Measurements from ENCODE around the gene IQCC. TPM values are rescaled to one million over a fixed set of nuclear protein-coding genes. Genes with fewer than 3 reads are reported as not detected.
"Not testable (repeated sequence)": the region's sequence is repeated elsewhere in the genome, so short reads cannot be mapped to it uniquely, and the experiment has no call there.

Gene IQCC
- 3.0 and 3.8 TPM in 2 replicates for total RNA-seq (2014; rRNA removed; shearing (Covaris generic))

- DNase-seq (ENCODE audit: low read depth) = peak; percentile 94
Observed at GRCh38 chr1:32205401-32206370, at the start of gene IQCC. TSS of gene IQCC (plus strand) at chr1:32205671. CDS start at chr1:32205682, 11 bp downstream.

GRCh38 chr1:32159189-32159588, 46.3 kb upstream of the IQCC start:
- no peak for DNase-seq (ENCODE audit: low read depth)

- DNase-seq (ENCODE audit: low read depth) = no peak
Observed at GRCh38 chr1:32163405-32163804, 42.1 kb upstream of the IQCC start.

GRCh38 chr1:32165633-32166032, 39.8 kb upstream of the IQCC start:
- not testable (repeated sequence) for DNase-seq (ENCODE audit: low read depth)

GRCh38 chr1:32170991-32171390, 34.5 kb upstream of the IQCC start:
- no peak for DNase-seq (ENCODE audit: low read depth)

GRCh38 chr1:32172621-32173245, 32.7 kb upstream of the IQCC start:
- DNase-seq (ENCODE audit: low read depth) = peak; percentile 49

GRCh38 chr1:32178380-32179192, 26.9 kb upstream of the IQCC start:
- no peak for DNase-seq (ENCODE audit: low read depth)

GRCh38 chr1:32179193-32179442, 26.4 kb upstream of the IQCC start:
- no peak for DNase-seq (ENCODE audit: low read depth)

GRCh38 chr1:32179443-32180185, 25.9 kb upstream of the IQCC start, which contains the start of gene TXLNA:
TSS of gene TXLNA (plus strand) at chr1:32179675. CDS start at chr1:32180346, 671 bp downstream.
- peak; percentile 94 for DNase-seq (ENCODE audit: low read depth)

GRCh38 chr1:32180186-32181060, 25.0 kb upstream of the IQCC start:
- peak; percentile 58 for DNase-seq (ENCODE audit: low read depth)

- DNase-seq (ENCODE audit: low read depth) = no peak
Observed at GRCh38 chr1:32181065-32181464, 24.4 kb upstream of the IQCC start.

- no peak for DNase-seq (ENCODE audit: low read depth)
Observed at GRCh38 chr1:32181563-32181962, 23.9 kb upstream of the IQCC start.

- DNase-seq (ENCODE audit: low read depth) = no peak
Observed at GRCh38 chr1:32182060-32182459, 23.4 kb upstream of the IQCC start.

GRCh38 chr1:32184650-32185049, 20.8 kb upstream of the IQCC start:
- DNase-seq (ENCODE audit: low read depth) = no peak

GRCh38 chr1:32186077-32186476, 19.4 kb upstream of the IQCC start:
- no peak for DNase-seq (ENCODE audit: low read depth)

- DNase-seq (ENCODE audit: low read depth) = no peak
Observed at GRCh38 chr1:32186491-32186890, 19.0 kb upstream of the IQCC start.

GRCh38 chr1:32187850-32188249, 17.6 kb upstream of the IQCC start:
- no peak for DNase-seq (ENCODE audit: low read depth)

- DNase-seq (ENCODE audit: low read depth) = no peak
Observed at GRCh38 chr1:32192220-32192948, 13.1 kb upstream of the IQCC start.

- DNase-seq (ENCODE audit: low read depth) = no peak
Observed at GRCh38 chr1:32194984-32195383, 10.5 kb upstream of the IQCC start.

- no peak for DNase-seq (ENCODE audit: low read depth)
Observed at GRCh38 chr1:32195531-32195930, 9.9 kb upstream of the IQCC start.

All from Daoy (cell line).